Lower leg skin (tissue), 3 donors: ENCODE data around the gene LDLRAP1.

Experiments
- POLR2A ChIP-seq, 2 donors: fragments of 450-650 bp; IDR thresholded peaks; one replicate each; pipeline ENCODE4 v1.6.1; 2016 to 2017; ENCODE audit warnings: antibody characterized with exemption in 2 of 2, mild to moderate bottlenecking in 1 of 2, moderate library complexity in 1 of 2
- TF ChIP-seq, protein P1 (sequence below), 3 donors: fragments of 450-650 bp; IDR thresholded peaks; one replicate each; pipeline ENCODE4 v1.5.1; 2016; ENCODE audit warnings: antibody characterized with exemption in 3 of 3, mild to moderate bottlenecking in 3 of 3, moderate library complexity in 2 of 3

DNA sequence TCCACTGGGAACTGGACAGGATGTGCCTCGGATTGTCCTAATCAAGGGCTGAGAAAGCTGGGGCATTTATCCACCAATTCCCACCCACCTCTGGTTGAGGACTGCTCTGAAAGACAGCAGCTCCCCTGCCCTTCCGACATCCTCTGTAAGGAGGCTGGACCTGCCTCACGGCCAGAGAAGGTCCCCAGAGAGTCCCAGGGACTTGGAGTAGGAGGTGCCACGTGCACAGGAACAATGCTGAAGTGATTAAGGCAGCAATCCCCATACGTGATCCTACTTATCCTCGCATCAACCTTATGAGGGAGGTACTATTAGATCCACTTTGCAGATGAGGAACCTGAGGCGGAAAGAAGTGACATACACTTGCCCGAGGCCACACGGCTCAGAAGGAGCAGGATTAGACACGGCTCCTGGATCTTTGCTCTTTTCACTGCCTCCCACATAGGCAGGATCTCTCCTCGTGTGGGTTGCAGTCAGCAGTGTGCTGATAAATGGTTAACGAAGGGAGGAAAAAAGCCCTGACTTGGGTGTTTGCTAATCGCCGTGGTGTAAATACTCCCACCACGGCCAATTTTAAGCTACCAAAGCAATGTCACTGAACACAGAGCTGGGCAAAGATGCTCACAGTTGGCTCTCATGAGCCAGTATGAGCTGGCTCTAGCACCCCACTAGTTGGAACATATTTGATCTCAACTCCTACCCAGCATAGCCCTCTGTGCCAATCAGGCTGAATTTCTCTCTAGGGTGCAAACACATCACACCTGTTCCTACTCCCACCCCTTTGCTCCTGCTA lies 18.6 kb upstream of the LDLRAP1 start:
- TF ChIP-seq, protein P1, sequence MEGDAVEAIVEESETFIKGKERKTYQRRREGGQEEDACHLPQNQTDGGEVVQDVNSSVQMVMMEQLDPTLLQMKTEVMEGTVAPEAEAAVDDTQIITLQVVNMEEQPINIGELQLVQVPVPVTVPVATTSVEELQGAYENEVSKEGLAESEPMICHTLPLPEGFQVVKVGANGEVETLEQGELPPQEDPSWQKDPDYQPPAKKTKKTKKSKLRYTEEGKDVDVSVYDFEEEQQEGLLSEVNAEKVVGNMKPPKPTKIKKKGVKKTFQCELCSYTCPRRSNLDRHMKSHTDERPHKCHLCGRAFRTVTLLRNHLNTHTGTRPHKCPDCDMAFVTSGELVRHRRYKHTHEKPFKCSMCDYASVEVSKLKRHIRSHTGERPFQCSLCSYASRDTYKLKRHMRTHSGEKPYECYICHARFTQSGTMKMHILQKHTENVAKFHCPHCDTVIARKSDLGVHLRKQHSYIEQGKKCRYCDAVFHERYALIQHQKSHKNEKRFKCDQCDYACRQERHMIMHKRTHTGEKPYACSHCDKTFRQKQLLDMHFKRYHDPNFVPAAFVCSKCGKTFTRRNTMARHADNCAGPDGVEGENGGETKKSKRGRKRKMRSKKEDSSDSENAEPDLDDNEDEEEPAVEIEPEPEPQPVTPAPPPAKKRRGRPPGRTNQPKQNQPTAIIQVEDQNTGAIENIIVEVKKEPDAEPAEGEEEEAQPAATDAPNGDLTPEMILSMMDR (IDR thresholded peaks at IDR 0.05) = no peak
- TF ChIP-seq POLR2A (IDR thresholded peaks at IDR 0.05) = no peak
